Breast epithelium (tissue), 3 donors: ENCODE measurements around the gene PRSS38.

Experiments used
- POLR2A ChIP-seq: fragments of 450-650 bp; IDR thresholded peaks from one replicate; pipeline ENCODE4 v1.6.1; 2016; ENCODE audit warnings: antibody characterized with exemption, mild to moderate bottlenecking, moderate library complexity
- POLR2AphosphoS5 ChIP-seq, 3 donors: sonication (generic); formaldehyde crosslinking; IDR thresholded peaks; one replicate each; pipeline ENCODE4 v1.6.1; 2017; ENCODE audit warnings: antibody characterized with exemption in 3 of 3
- TF ChIP-seq, protein P1 (sequence below), 3 donors: fragments of 450-650 bp; IDR thresholded peaks; one replicate each; pipeline ENCODE4 v1.5.1; 2016 to 2017; ENCODE audit warnings: antibody characterized with exemption in 3 of 3, mild to moderate bottlenecking in 3 of 3, moderate library complexity in 3 of 3

DNA sequence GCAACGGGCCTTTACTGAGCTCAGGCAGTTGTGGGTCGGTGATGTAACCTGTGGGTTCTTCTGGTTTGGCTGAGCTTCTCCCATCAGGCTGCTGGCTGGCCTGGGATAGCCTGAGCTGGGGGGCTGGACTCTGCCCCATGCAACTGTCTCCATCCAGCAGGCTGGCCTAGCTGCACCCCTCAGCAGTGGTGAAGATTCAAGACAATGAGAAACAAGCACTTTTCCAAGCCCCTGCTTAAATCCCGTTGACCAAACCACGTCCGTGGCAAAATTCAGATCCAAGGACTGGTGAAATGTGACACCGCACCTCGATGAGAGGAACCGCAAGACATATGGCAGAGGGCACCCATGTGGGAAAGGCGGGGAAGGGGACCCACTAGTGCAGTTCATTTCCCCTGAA is 25.6 kb downstream of the PRSS38 start:
- TF ChIP-seq, protein P1, sequence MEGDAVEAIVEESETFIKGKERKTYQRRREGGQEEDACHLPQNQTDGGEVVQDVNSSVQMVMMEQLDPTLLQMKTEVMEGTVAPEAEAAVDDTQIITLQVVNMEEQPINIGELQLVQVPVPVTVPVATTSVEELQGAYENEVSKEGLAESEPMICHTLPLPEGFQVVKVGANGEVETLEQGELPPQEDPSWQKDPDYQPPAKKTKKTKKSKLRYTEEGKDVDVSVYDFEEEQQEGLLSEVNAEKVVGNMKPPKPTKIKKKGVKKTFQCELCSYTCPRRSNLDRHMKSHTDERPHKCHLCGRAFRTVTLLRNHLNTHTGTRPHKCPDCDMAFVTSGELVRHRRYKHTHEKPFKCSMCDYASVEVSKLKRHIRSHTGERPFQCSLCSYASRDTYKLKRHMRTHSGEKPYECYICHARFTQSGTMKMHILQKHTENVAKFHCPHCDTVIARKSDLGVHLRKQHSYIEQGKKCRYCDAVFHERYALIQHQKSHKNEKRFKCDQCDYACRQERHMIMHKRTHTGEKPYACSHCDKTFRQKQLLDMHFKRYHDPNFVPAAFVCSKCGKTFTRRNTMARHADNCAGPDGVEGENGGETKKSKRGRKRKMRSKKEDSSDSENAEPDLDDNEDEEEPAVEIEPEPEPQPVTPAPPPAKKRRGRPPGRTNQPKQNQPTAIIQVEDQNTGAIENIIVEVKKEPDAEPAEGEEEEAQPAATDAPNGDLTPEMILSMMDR (IDR thresholded peaks at IDR 0.05): no peak
- TF ChIP-seq POLR2A (no peak), POLR2AphosphoS5 (IDR thresholded peaks at IDR 0.05) (no peak)
